PFSK-1 (cell line): ENCODE results near the gene ARHGAP28.

Experiments
- POLR2AphosphoS5 ChIP-seq: IDR thresholded peaks from 2 replicates; pipeline ENCODE4 v1.6.1; 2012; ENCODE audit warnings: low read depth, mild to moderate bottlenecking, control low read depth, low read length, moderate library complexity
- REST ChIP-seq, 2 experiments: IDR thresholded peaks; 2 replicates each; pipeline versions ENCODE4 v1.6.1 to v1.8.0; 2011 to 2012; ENCODE audit warnings: low read depth in 2 of 2, low read length in 2 of 2, control low read depth in 1 of 2, inconsistent platforms in 1 of 2, mild to moderate bottlenecking in 1 of 2, moderate library complexity in 1 of 2; ENCODE audit not compliant: insufficient read depth in 1 of 2

DNA sequence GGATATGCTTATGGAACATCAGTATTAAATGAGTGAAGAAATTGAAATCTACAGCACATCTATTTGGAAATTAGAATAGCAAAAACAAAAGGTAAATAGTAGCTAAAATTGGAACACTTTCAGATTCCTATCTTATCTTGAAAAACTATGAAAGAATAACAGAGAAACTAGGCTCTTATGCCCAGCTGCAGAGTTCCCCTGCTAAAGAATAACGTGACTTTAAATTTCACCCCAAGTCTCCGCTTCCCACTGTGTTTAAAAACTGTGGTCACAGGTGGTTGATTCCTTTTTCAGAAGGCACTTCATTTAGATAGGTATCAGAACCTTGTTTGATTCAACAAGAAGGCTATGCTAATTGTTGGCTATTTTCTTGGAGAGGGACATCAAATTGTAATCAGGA is 30.1 kb downstream of the ARHGAP28 start:
- TF ChIP-seq POLR2AphosphoS5 (no peak), REST (IDR thresholded peaks at IDR 0.05; ENCODE audit: insufficient read depth in 1 of 2, low read depth in 2 of 2, low read length in 2 of 2) (no peak)
